HG03095 (cell line): ENCODE data around the gene LHX4.
"Not testable (repeated sequence)": the region's sequence is repeated elsewhere in the genome, so short reads cannot be mapped to it uniquely, and the experiment has no call there.

Experiments used
- ATAC-seq: cut with Tn5 transposase; IDR thresholded peaks from one replicate; pipeline ENCODE4 v1.9.1; 2021; ENCODE audit warnings: moderate library complexity; ENCODE audit not compliant: unreplicated experiment

LHX4 gene

GRCh38 chr1:180196436-180197003, 33.5 kb upstream of the LHX4 start:
- ATAC-seq: no peak

- ATAC-seq: no peak
Measured at GRCh38 chr1:180197231-180197630, 32.8 kb upstream of the LHX4 start.

GRCh38 chr1:180198196-180198595, 31.9 kb upstream of the LHX4 start:
- ATAC-seq: no peak

GRCh38 chr1:180198611-180199010, 31.5 kb upstream of the LHX4 start:
- ATAC-seq: no peak

- no peak for ATAC-seq
Measured at GRCh38 chr1:180199018-180199417, 31.0 kb upstream of the LHX4 start.

- no peak for ATAC-seq
Measured at GRCh38 chr1:180201451-180202200, 28.4 kb upstream of the LHX4 start.

- not testable (repeated sequence) for ATAC-seq
Measured at GRCh38 chr1:180202588-180202987, 27.5 kb upstream of the LHX4 start.

- no peak for ATAC-seq
Measured at GRCh38 chr1:180204231-180204630, 25.8 kb upstream of the LHX4 start.

- ATAC-seq: no peak
Measured at GRCh38 chr1:180206581-180206980, 23.5 kb upstream of the LHX4 start.

- ATAC-seq: no peak
Measured at GRCh38 chr1:180208264-180208663, 21.8 kb upstream of the LHX4 start.

GRCh38 chr1:180210008-180210620, 19.9 kb upstream of the LHX4 start:
- ATAC-seq: no peak

GRCh38 chr1:180211156-180211859, 18.8 kb upstream of the LHX4 start:
- no peak for ATAC-seq

- no peak for ATAC-seq
Measured at GRCh38 chr1:180211860-180212229, 18.2 kb upstream of the LHX4 start.

- ATAC-seq: no peak
Measured at GRCh38 chr1:180213401-180214170, 16.5 kb upstream of the LHX4 start.

- no peak for ATAC-seq
Measured at GRCh38 chr1:180215856-180216625, 14.0 kb upstream of the LHX4 start.

GRCh38 chr1:180217006-180217405, 13.1 kb upstream of the LHX4 start:
- no peak for ATAC-seq

GRCh38 chr1:180218806-180219765, 11.0 kb upstream of the LHX4 start:
- no peak for ATAC-seq

- no peak for ATAC-seq
Measured at GRCh38 chr1:180219776-180220175, 10.3 kb upstream of the LHX4 start.

GRCh38 chr1:180221462-180221861, 8.6 kb upstream of the LHX4 start:
- no peak for ATAC-seq
